Smooth muscle cell (in vitro differentiated cells): ENCODE data around the gene GPX1. TPM values are rescaled to one million over a fixed set of nuclear protein-coding genes. Genes with fewer than 3 reads are reported as not detected.
"Not testable (repeated sequence)": the region's sequence is repeated elsewhere in the genome, so short reads cannot be mapped to it uniquely, and the experiment has no call there.

Experiments used
- DNase-seq: peaks from one replicate; lab custom pipeline; 2025; ENCODE audit not compliant: unreplicated experiment; lab: John Stamatoyannopoulos, UW
- H2AFZ ChIP-seq: fragments of 200-600 bp; sonication (generic); 2 replicates; pipeline ENCODE4 v1.6.0; 2016; ENCODE audit warnings: antibody characterized with exemption, low read depth, mild to moderate bottlenecking
- H3F3A ChIP-seq: fragments of 200-600 bp; sonication (generic); 2 replicates; pipeline ENCODE4 v1.6.0; 2017; ENCODE audit warnings: antibody characterized with exemption, low read depth
- H3K27ac ChIP-seq: fragments of 200-600 bp; sonication (generic); 2 replicates; pipeline ENCODE4 v1.5.1; 2016; ENCODE audit warnings: low read depth, mild to moderate bottlenecking
- H3K27me3 ChIP-seq: fragments of 200-600 bp; sonication (generic); 2 replicates; pipeline ENCODE4 v1.6.1; 2016; ENCODE audit warnings: low read depth, mild to moderate bottlenecking
- H3K36me3 ChIP-seq: fragments of 200-600 bp; sonication (generic); 2 replicates; pipeline ENCODE4 v1.5.1; 2016; ENCODE audit warnings: low read depth
- H3K4me1 ChIP-seq: fragments of 200-600 bp; sonication (generic); 2 replicates; pipeline ENCODE4 v1.5.1; 2016; ENCODE audit warnings: low read depth
- H3K4me2 ChIP-seq: fragments of 200-600 bp; sonication (generic); 2 replicates; pipeline ENCODE4 v1.6.0; 2016; ENCODE audit warnings: mild to moderate bottlenecking
- H3K4me3 ChIP-seq: fragments of 200-600 bp; sonication (generic); 2 replicates; pipeline ENCODE4 v1.5.1; 2016; ENCODE audit warnings: mild to moderate bottlenecking
- H3K79me2 ChIP-seq: fragments of 200-600 bp; sonication (generic); 2 replicates; pipeline ENCODE4 v1.6.0; 2016; ENCODE audit warnings: low read depth, mild to moderate bottlenecking
- H3K9ac ChIP-seq: fragments of 200-600 bp; sonication (generic); 2 replicates; pipeline ENCODE4 v1.6.0; 2016; ENCODE audit warnings: low read depth
- H3K9me3 ChIP-seq: fragments of 200-600 bp; sonication (generic); replicated peaks from 2 replicates; pipeline ENCODE4 v1.5.1; 2016; ENCODE audit warnings: low read depth
- H4K20me1 ChIP-seq: fragments of 200-600 bp; sonication (generic); 2 replicates; pipeline ENCODE4 v1.6.0; 2016; ENCODE audit warnings: low read depth
- WGBS: methylation state at CpG from one replicate; pipeline ENCODE4 v1.1.7; 2016; ENCODE audit warnings: low lambda C conversion rate; 5-methylcytosine and 5-hydroxymethylcytosine counted together
- polyA plus RNA-seq: library from polyadenylated mRNA; unstranded; fragments of >200 nt; fragmentation: Nextera tagmentation; extraction: Ambion mirVana; gene quantifications from 2 replicates; pipeline ENCODE4 v1.2.1, GENCODE V29; 2016
- total RNA-seq: library from RNA; depleted of rRNA; stranded (reverse); fragments of >200 nt; gene quantifications from 2 replicates; pipeline ENCODE4 v1.2.3, GENCODE V29; 2014
- TF ChIP-seq, protein P1 (sequence below): fragments of 200-600 bp; sonication (generic); IDR thresholded peaks from 2 replicates; pipeline ENCODE4 v1.5.1; 2017; ENCODE audit warnings: borderline replicate concordance, mild to moderate bottlenecking, antibody characterized with exemption; ENCODE audit not compliant: insufficient read depth, poor library complexity, severe bottlenecking

Gene GPX1
- total and polyA plus RNA-seq, 2 experiments from 2014 or later, result 173 to 247 TPM

DNA sequence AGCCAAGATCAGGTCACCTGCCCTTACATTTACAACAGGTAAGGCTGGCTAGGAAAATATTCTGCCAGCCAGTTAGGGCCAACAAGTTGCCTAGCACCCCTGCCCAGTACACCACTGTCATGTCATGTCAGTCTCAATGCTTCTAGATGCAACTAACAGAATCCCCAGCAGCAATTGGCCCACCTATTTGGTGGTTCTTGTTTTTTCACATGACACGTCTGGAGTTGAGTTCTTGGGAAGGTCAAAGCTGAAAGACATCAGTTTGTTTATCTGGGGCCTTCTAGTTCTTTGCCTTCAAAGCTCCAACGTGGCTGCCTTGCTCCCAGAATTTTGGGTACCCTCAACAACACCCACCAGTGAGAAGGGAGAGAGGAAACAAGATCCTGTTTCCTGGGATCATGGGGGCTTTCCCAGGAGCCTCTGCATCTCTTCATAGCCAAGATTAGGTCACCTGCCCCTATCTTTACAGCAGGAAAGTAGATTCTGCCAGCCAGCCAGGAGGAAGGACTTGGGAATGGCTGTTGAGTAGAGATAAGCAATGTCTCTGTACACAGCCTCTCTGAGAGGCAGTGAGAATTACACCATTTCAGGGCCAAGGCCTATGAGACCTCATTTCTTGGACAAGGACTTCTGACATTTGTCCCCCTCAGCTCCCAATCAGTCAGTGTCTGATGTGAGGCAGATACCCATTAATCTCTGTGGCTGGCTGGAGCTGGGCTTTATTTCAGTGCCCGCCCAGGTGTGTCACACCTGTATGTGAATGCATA lies 8.6 kb downstream of the GPX1 start:
- Histone ChIP-seq H3K79me2 (no peaks in the 10 kb centered on the region), H3K9ac (no peak overlapping the region), H3K4me3 (no peak overlapping the region), H3K4me2 (no peak overlapping the region), H3K36me3 (no peaks in the 10 kb centered on the region), H3K4me1 (no peaks in the 10 kb centered on the region), H3K9me3 (no peaks in the 10 kb centered on the region), H3K27ac (no peak overlapping the region), H4K20me1 (no peaks in the 10 kb centered on the region), H3F3A (peaks cover 5% of the 10 kb centered on the region), H3K27me3 (no peaks in the 10 kb centered on the region), H2AFZ (no peak overlapping the region)
- TF ChIP-seq, protein P1, sequence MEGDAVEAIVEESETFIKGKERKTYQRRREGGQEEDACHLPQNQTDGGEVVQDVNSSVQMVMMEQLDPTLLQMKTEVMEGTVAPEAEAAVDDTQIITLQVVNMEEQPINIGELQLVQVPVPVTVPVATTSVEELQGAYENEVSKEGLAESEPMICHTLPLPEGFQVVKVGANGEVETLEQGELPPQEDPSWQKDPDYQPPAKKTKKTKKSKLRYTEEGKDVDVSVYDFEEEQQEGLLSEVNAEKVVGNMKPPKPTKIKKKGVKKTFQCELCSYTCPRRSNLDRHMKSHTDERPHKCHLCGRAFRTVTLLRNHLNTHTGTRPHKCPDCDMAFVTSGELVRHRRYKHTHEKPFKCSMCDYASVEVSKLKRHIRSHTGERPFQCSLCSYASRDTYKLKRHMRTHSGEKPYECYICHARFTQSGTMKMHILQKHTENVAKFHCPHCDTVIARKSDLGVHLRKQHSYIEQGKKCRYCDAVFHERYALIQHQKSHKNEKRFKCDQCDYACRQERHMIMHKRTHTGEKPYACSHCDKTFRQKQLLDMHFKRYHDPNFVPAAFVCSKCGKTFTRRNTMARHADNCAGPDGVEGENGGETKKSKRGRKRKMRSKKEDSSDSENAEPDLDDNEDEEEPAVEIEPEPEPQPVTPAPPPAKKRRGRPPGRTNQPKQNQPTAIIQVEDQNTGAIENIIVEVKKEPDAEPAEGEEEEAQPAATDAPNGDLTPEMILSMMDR, result no peak
- no peak for DNase-seq
- WGBS, result 86% methylated on average over 3 of the region's 3 CpGs

DNA sequence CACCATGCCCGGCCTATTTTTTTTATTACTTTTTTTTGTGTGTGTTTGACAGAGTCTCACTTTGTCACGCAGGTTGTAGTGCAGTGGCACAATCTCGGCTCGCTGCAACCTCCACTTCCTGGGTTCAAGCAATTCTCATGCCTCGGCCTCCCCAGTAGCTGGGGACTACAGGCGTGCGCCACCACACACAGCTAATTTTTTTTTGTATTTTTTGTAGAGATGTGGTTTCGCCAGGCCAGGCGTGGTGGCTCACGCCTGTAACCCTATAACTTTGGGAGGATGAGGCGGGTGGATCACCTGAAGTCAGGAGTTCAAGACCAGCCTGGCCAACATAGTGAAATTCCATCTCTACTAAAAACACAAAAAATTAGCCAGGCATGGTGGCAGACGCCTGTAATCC lies 9.8 kb downstream of the GPX1 start:
- not testable (repeated sequence) for H4K20me1 ChIP-seq, H3K4me1 ChIP-seq, H3K36me3 ChIP-seq, H3F3A ChIP-seq, H3K9ac ChIP-seq, H3K79me2 ChIP-seq, DNase-seq, H3K27ac ChIP-seq, H3K4me3 ChIP-seq, H3K9me3 ChIP-seq, H3K27me3 ChIP-seq, H2AFZ ChIP-seq, H3K4me2 ChIP-seq
- 94% methylated on average over 12 of the region's 12 CpGs for WGBS

DNA sequence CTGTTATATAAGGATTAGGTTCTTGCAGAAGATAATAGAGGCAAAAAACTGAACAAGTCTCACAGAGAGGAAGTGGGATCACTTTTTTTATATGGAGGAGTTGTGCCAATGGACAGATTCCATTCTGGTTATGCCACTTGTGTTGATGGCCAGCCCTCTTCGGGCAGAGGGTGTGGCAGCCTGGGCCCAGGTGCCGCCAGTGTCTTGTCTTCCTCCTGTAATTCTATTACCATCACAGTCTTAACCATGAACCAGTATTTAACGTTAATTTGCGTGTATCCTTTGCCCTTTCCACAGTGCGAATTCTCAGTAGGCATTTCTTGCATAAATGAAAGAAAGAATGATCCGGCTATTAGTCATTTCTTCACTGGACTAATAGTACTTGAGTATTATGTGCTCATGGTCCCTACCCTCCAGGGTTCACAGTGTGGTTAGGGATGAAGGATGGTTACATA lies 11.3 kb downstream of the GPX1 start:
- Histone ChIP-seq H3K36me3 (no peaks in the 10 kb centered on the region), H4K20me1 (no peaks in the 10 kb centered on the region), H3K27ac (no peak overlapping the region), H3F3A (no peaks in the 10 kb centered on the region), H3K9me3 (no peaks in the 10 kb centered on the region), H3K4me1 (no peaks in the 10 kb centered on the region), H3K4me2 (no peak overlapping the region), H3K4me3 (no peak overlapping the region), H3K27me3 (no peaks in the 10 kb centered on the region), H2AFZ (no peak overlapping the region), H3K79me2 (no peaks in the 10 kb centered on the region), H3K9ac (no peak overlapping the region)
- TF ChIP-seq, protein P1, result no peak
- WGBS, result 94% methylated on average over 6 of the region's 6 CpGs
- DNase-seq, result no peak

DNA sequence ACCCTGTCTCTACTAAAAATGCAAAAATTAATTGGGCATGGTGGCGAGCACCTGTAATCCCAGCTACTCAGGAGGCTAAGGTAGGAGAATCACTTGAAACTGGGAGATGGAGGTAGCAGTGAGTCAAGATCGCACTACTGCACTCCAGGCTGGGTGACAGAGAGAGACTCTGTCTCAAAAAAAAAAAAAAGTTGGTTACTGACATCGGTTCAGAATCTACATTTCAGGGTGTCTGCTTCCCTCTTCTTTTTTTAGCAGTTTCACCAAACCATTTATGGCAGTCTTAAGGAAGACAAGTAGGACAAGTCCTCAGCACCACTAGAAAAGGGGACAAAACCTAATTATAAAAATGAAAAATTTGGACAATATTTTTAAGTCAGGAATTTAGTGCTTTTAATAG lies 15.0 kb downstream of the GPX1 start:
- H3F3A ChIP-seq, result no peaks in the 10 kb centered on the region
- peaks cover 15% of the 10 kb centered on the region for H3K79me2 ChIP-seq
- 97% methylated on average over 3 of the region's 3 CpGs for WGBS
- H2AFZ ChIP-seq, result no peak overlapping the region
- TF ChIP-seq, protein P1, result no peak
- H3K36me3 ChIP-seq, result no peaks in the 10 kb centered on the region
- no peak for DNase-seq
- H3K4me1 ChIP-seq, result peaks cover 10% of the 10 kb centered on the region
- H3K4me2 ChIP-seq, result no peak overlapping the region
- no peaks in the 10 kb centered on the region for H3K27me3 ChIP-seq
- H4K20me1 ChIP-seq, result no peaks in the 10 kb centered on the region
- H3K9me3 ChIP-seq, result no peaks in the 10 kb centered on the region
- H3K4me3 ChIP-seq, result no peak overlapping the region
- no peak overlapping the region for H3K9ac ChIP-seq
- no peak overlapping the region for H3K27ac ChIP-seq
